HEK293 (cell line): Measurements from ENCODE around the gene CASTOR2.
"Not testable (repeated sequence)": the region's sequence is repeated elsewhere in the genome, so short reads cannot be mapped to it uniquely, and the experiment has no call there.

ENCODE experiments used
- CTCF ChIA-PET: fragments of 350-600 bp; formaldehyde crosslinking; extraction: SDS; loops from one replicate; lab custom pipeline; 2021; ENCODE audit warnings: antibody characterized with exemption; lab: Yijun Ruan, JAX
- POLR2A ChIA-PET: fragments of 300-600 bp; formaldehyde crosslinking; extraction: SDS; loops from one replicate; lab custom pipeline; 2020; ENCODE audit warnings: antibody characterized with exemption, inconsistent platforms; lab: Yijun Ruan, JAX
- H3K27ac ChIP-seq: fragments of 200-500 bp; sonication (Bioruptor generic); 2 replicates; pipeline ENCODE4 v1.5.1; 2014; ENCODE audit warnings: low read depth, low read length, control low read depth, inconsistent platforms; ENCODE audit errors: extremely low read depth
- H3K36me3 ChIP-seq, 2 experiments: fragments of 200-500 bp in 1 of 2; sonication (Bioruptor generic) in 1 of 2; 1 replicate in 1 of 2; 2 replicates in 1 of 2; pipeline ENCODE4 v1.5.1; 2014 to 2017; ENCODE audit warnings: inconsistent platforms in 2 of 2, low read length in 2 of 2; ENCODE audit not compliant: control insufficient read depth in 2 of 2, insufficient read depth in 1 of 2
- H3K4me1 ChIP-seq: fragments of 200-500 bp; sonication (Bioruptor generic); 2 replicates; pipeline ENCODE4 v1.5.1; 2014; ENCODE audit warnings: mild to moderate bottlenecking, low read length, inconsistent platforms; ENCODE audit not compliant: control insufficient read depth, insufficient read depth
- H3K4me3 ChIP-seq: 2 replicates; pipeline ENCODE4 v1.5.1; 2011; ENCODE audit warnings: low read depth, mild to moderate bottlenecking, control low read depth, low read length, moderate library complexity
- H3K9me3 ChIP-seq: fragments of 200-500 bp; sonication (Bioruptor generic); 2 replicates; pipeline ENCODE4 v1.5.1; 2014; ENCODE audit warnings: low read depth, low read length, inconsistent platforms; ENCODE audit not compliant: control insufficient read depth, insufficient read depth
- BCL11B ChIP-seq: fragments of 450-650 bp; formaldehyde crosslinking; IDR thresholded peaks from 2 replicates; pipeline ENCODE4 v1.5.1; 2016; ENCODE audit warnings: low read depth, missing biosample characterization, missing genetic modification characterization
- EGR2 ChIP-seq: fragments of 450-650 bp; formaldehyde crosslinking; IDR thresholded peaks from 2 replicates; pipeline ENCODE4 v1.5.1; 2016; ENCODE audit warnings: low read depth, missing biosample characterization, missing genetic modification characterization
- GLIS1 ChIP-seq: fragments of 450-650 bp; formaldehyde crosslinking; IDR thresholded peaks from 2 replicates; pipeline ENCODE4 v1.5.1; 2016; ENCODE audit warnings: missing biosample characterization, missing genetic modification characterization
- HIC1 ChIP-seq: fragments of 450-650 bp; formaldehyde crosslinking; IDR thresholded peaks from 2 replicates; pipeline ENCODE4 v1.5.1; 2016; ENCODE audit warnings: missing biosample characterization, missing genetic modification characterization
- REST ChIP-seq: fragments of 450-650 bp; formaldehyde crosslinking; IDR thresholded peaks from 2 replicates; pipeline ENCODE4 v1.5.1; 2016; ENCODE audit warnings: missing biosample characterization, missing genetic modification characterization
- SCRT2 ChIP-seq: fragments of 450-650 bp; formaldehyde crosslinking; IDR thresholded peaks from 2 replicates; pipeline ENCODE4 v1.5.1; 2016; ENCODE audit warnings: missing biosample characterization, missing genetic modification characterization
- ZFP41 ChIP-seq: fragments of 450-650 bp; formaldehyde crosslinking; IDR thresholded peaks from 2 replicates; pipeline ENCODE4 v1.5.1; 2016; ENCODE audit warnings: missing biosample characterization, missing genetic modification characterization, borderline replicate concordance
- ZNF114 ChIP-seq: fragments of 450-650 bp; formaldehyde crosslinking; IDR thresholded peaks from 2 replicates; pipeline ENCODE4 v1.5.0; 2017; ENCODE audit warnings: missing biosample characterization, missing genetic modification characterization
- ZNF16 ChIP-seq: fragments of 450-650 bp; formaldehyde crosslinking; IDR thresholded peaks from 2 replicates; pipeline ENCODE4 v1.5.1; 2016; ENCODE audit warnings: low read depth, missing biosample characterization, missing genetic modification characterization
- ZNF175 ChIP-seq: fragments of 450-650 bp; formaldehyde crosslinking; IDR thresholded peaks from 2 replicates; pipeline ENCODE4 v1.5.1; 2016; ENCODE audit warnings: missing biosample characterization, missing genetic modification characterization
- ZNF23 ChIP-seq: fragments of 450-650 bp; formaldehyde crosslinking; IDR thresholded peaks from 2 replicates; pipeline ENCODE4 v1.5.1; 2016; ENCODE audit warnings: missing biosample characterization, missing genetic modification characterization, borderline replicate concordance
- ZNF302 ChIP-seq: fragments of 450-650 bp; formaldehyde crosslinking; IDR thresholded peaks from 2 replicates; pipeline ENCODE4 v1.5.1; 2016; ENCODE audit warnings: missing biosample characterization, missing genetic modification characterization, low read depth
- ZNF791 ChIP-seq: fragments of 450-650 bp; formaldehyde crosslinking; IDR thresholded peaks from 2 replicates; pipeline ENCODE4 v1.5.1; 2016; ENCODE audit warnings: missing biosample characterization, missing genetic modification characterization

The CASTOR2 gene

GRCh38 chr7:74994869-74995543 lies 30.5 kb downstream of the CASTOR2 start:
- H3K4me3 ChIP-seq, POLR2A ChIA-PET, H3K36me3 ChIP-seq, CTCF ChIA-PET, H3K27ac ChIP-seq, H3K9me3 ChIP-seq, H3K4me1 ChIP-seq: not testable (repeated sequence)
- TF ChIP-seq GLIS1 (tag by site-specific recombination) (peak; percentile 78), SCRT2 (peak; percentile 23; the same call in 1 of the 2 replicates)

- CTCF ChIA-PET, H3K27ac ChIP-seq, H3K4me1 ChIP-seq, POLR2A ChIA-PET, H3K9me3 ChIP-seq, H3K36me3 ChIP-seq, H3K4me3 ChIP-seq: not testable (repeated sequence)
Measured at GRCh38 chr7:74996361-74996760, 31.9 kb downstream of the CASTOR2 start.

- H3K4me3 ChIP-seq, H3K27ac ChIP-seq, CTCF ChIA-PET, POLR2A ChIA-PET, H3K36me3 ChIP-seq, H3K9me3 ChIP-seq, H3K4me1 ChIP-seq: not testable (repeated sequence)
Measured at GRCh38 chr7:74997811-74998210, 33.3 kb downstream of the CASTOR2 start.

GRCh38 chr7:75001356-75001755 lies 36.9 kb downstream of the CASTOR2 start:
- POLR2A ChIA-PET, CTCF ChIA-PET, H3K36me3 ChIP-seq, H3K4me1 ChIP-seq, H3K9me3 ChIP-seq, H3K4me3 ChIP-seq, H3K27ac ChIP-seq: not testable (repeated sequence)
- TF ChIP-seq EGR2 (tag by site-specific recombination), result peak; percentile 45

GRCh38 chr7:75010036-75010435 lies 45.5 kb downstream of the CASTOR2 start:
- no peaks in the 10 kb centered on the region; a peak in 1 of 3 replicates for H3K36me3 ChIP-seq

GRCh38 chr7:75017832-75018231 lies 53.3 kb downstream of the CASTOR2 start:
- no peak overlapping the region for H3K27ac ChIP-seq
- no peaks in the 10 kb centered on the region for H3K4me1 ChIP-seq
- no peak overlapping the region for H3K4me3 ChIP-seq
- H3K36me3 ChIP-seq, result peaks cover 0 to 17% of the 10 kb centered on the region in 2 experiments; a peak in 2 of 3 replicates
- H3K9me3 ChIP-seq, result no peaks in the 10 kb centered on the region
- POLR2A ChIA-PET, result no interaction called here
- CTCF ChIA-PET, result no interaction called here
- TF ChIP-seq ZNF791 (no peak), ZNF302 (no peak), ZFP41 (tag by site-specific recombination) (no peak), ZNF175 (tag by site-specific recombination) (no peak), BCL11B (tag by site-specific recombination) (no peak), ZNF16 (tag by site-specific recombination) (no peak), ZNF23 (no peak), ZNF114 (tag by site-specific recombination) (no peak), REST (tag by site-specific recombination) (no peak)

More at GRCh38 chr7:75010036-75010435, 45.5 kb downstream of the CASTOR2 start:
- H3K9me3 ChIP-seq, result no peaks in the 10 kb centered on the region
- TF ChIP-seq HIC1 (tag by site-specific recombination), result no peak
- TF ChIP-seq ZNF16 (tag by site-specific recombination), result peak; percentile 40; the same call in 1 of the 2 replicates
- ChIA-PET CTCF (no interaction called here), POLR2A (no interaction called here)
- H3K4me1 ChIP-seq, result no peaks in the 10 kb centered on the region
- no peak overlapping the region for H3K4me3 ChIP-seq
- no peak overlapping the region for H3K27ac ChIP-seq
